ENCODE data around the gene POU6F2.
"Not testable (repeated sequence)": the region's sequence is repeated elsewhere in the genome, so short reads cannot be mapped to it uniquely, and the experiment has no call there.

DNA sequence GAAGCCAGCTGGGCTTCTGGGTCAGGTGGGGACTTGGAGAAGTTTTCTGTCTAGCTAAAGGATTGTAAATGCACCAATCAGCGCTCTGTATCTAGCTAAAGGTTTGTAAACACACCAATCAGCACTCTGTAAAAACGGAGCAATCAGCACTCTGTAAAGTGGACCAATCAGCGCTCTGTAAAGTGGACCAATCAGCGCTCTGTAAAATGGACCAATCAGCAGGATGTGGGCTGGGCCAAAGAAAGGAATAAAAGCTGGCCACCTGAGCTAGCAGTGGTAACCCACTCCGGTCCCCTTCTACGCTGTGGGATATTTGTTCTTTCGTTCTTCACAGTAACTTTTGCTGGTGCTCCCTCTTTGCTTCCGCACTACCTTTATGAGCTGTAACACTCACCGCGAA lies 216.7 kb downstream of the POU6F2 start:
- TF ChIP-seq, protein P1, sequence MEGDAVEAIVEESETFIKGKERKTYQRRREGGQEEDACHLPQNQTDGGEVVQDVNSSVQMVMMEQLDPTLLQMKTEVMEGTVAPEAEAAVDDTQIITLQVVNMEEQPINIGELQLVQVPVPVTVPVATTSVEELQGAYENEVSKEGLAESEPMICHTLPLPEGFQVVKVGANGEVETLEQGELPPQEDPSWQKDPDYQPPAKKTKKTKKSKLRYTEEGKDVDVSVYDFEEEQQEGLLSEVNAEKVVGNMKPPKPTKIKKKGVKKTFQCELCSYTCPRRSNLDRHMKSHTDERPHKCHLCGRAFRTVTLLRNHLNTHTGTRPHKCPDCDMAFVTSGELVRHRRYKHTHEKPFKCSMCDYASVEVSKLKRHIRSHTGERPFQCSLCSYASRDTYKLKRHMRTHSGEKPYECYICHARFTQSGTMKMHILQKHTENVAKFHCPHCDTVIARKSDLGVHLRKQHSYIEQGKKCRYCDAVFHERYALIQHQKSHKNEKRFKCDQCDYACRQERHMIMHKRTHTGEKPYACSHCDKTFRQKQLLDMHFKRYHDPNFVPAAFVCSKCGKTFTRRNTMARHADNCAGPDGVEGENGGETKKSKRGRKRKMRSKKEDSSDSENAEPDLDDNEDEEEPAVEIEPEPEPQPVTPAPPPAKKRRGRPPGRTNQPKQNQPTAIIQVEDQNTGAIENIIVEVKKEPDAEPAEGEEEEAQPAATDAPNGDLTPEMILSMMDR (conservative IDR thresholded peaks at IDR 0.05; ENCODE audit: low read depth, low read length): not testable (repeated sequence)
- TF ChIP-seq EZH2 (IDR thresholded peaks at IDR 0.05; ENCODE audit: low read length, unreplicated experiment); EZH2phosphoT487 (IDR thresholded peaks at IDR 0.05; ENCODE audit: borderline replicate concordance, low read length): not testable (repeated sequence)

All from PC-3 (cell line).